ENCODE data around the gene GIT2. TPM values are rescaled to one million over a fixed set of nuclear protein-coding genes. Genes with fewer than 3 reads are reported as not detected.

GIT2 gene
- total RNA-seq, 2 donors from 2014 or later, result 27.0 to 27.9 TPM

DNA sequence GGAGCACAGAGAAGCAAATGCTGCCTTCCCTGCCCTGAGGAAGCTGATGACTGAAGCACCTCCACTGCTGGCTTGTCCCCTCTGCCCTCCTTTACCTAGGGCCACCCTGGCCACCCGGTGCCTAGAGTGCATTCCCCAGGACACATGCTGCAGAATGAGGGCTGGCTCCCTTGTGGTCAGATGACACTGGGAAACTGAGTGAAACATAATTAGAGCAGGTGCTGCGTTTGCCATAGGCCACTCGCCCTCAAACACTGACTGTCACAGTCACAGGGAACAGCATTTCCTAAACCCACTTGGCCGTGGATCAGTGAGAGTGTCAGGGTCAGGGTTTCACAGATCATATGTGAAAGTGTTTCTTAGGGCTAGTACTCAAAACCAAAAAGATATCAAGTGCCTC, 80.1 kb downstream of the GIT2 start:
- Histone ChIP-seq H3K36me3 (ENCODE audit: control insufficient read depth, insufficient read depth, low read length) (peaks cover 71% of the 10 kb centered on the region), H3K9me3 (ENCODE audit: control insufficient read depth, low read length) (no peaks in the 10 kb centered on the region), H3K4me3 (ENCODE audit: low read length) (no peak overlapping the region), H3K27me3 (ENCODE audit: control insufficient read depth, insufficient read depth, low read length, poor library complexity, severe bottlenecking) (no peaks in the 10 kb centered on the region), H3K4me1 (ENCODE audit: control insufficient read depth, insufficient read depth, low read length) (no peaks in the 10 kb centered on the region), H3K9ac (ENCODE audit: extremely low read depth, low read length, poor library complexity, severe bottlenecking) (no peak overlapping the region), H3K27ac (ENCODE audit: low read depth, low read length) (no peak overlapping the region)
- H3K9me3 Mint-ChIP-seq, result no peaks in the 10 kb centered on the region
- no peaks in the 10 kb centered on the region for H3K4me1 Mint-ChIP-seq
- DNase-seq, result no peak
- TF ChIP-seq, protein P1, sequence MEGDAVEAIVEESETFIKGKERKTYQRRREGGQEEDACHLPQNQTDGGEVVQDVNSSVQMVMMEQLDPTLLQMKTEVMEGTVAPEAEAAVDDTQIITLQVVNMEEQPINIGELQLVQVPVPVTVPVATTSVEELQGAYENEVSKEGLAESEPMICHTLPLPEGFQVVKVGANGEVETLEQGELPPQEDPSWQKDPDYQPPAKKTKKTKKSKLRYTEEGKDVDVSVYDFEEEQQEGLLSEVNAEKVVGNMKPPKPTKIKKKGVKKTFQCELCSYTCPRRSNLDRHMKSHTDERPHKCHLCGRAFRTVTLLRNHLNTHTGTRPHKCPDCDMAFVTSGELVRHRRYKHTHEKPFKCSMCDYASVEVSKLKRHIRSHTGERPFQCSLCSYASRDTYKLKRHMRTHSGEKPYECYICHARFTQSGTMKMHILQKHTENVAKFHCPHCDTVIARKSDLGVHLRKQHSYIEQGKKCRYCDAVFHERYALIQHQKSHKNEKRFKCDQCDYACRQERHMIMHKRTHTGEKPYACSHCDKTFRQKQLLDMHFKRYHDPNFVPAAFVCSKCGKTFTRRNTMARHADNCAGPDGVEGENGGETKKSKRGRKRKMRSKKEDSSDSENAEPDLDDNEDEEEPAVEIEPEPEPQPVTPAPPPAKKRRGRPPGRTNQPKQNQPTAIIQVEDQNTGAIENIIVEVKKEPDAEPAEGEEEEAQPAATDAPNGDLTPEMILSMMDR (conservative IDR thresholded peaks at IDR 0.05), result no peak
- H3K27me3 Mint-ChIP-seq (ENCODE audit: insufficient read depth), result no peaks in the 10 kb centered on the region
- no peak overlapping the region for H3K27ac Mint-ChIP-seq
- WGBS, 2 experiments (ENCODE audit: insufficient coverage in 1 of 2, insufficient read length in 1 of 2), result 98 to 100% methylated on average over 2 to 4 of the region's 4 CpGs
- no peak overlapping the region for H3K4me3 Mint-ChIP-seq
- peaks cover 89% of the 10 kb centered on the region for H3K36me3 Mint-ChIP-seq (ENCODE audit: low read depth)

DNA sequence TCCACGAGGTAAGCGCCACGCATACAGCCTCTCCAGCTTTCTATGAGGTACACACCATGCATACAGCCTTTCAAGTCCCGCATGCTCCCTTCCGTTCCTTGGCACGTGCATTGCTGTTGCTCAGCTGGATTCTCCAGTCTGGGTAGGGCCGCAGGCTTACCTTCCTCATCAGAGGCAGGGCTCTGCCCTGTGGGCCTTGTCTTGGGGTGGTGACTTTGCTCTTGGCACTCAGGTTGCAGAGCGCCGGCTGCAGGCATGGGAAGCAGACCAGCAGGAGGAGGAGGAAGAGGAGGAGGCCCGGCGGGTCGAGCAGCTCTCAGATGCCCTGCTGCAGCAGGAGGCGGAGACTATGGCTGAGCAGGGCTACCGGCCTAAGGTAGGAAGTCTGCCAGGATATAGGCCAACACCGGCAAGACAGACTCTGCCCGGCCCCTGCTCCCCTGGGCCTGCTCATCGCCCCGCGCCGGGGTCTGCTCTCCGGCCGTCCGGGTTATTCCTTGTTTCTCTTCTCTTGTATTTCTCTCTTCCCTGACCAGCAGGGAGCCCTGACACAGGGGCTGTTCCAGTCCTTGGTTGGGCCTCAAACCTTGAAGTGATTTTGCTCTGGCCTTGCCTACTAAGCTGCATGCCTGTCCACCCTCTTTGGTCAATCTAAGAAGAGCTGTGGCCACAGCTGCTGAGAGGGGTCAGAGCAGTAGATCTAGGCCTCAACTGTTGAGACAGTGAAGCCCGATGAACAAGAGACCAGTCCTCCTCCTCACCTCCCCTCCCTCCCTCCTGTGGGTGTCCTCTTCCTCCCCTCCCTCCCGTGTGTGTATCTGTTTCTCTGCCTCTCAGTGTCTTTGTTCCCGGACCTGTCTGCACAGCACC, 80.8 kb downstream of the GIT2 start:
- no peak for DNase-seq
- Mint-ChIP-seq H3K4me1 (no peaks in the 10 kb centered on the region), H3K27ac (no peak overlapping the region), H3K36me3 (ENCODE audit: low read depth) (peaks cover 89% of the 10 kb centered on the region), H3K4me3 (no peak overlapping the region), H3K27me3 (ENCODE audit: insufficient read depth) (no peaks in the 10 kb centered on the region), H3K9me3 (no peaks in the 10 kb centered on the region)
- WGBS, 2 experiments (ENCODE audit: insufficient coverage in 1 of 2, insufficient read length in 1 of 2), result 91 to 95% methylated on average over 16 to 26 of the region's 26 CpGs
- no peak overlapping the region for H3K4me3 ChIP-seq (ENCODE audit: low read length)
- TF ChIP-seq, protein P1 (conservative IDR thresholded peaks at IDR 0.05), result no peak
- no peaks in the 10 kb centered on the region for H3K9me3 ChIP-seq (ENCODE audit: control insufficient read depth, low read length)
- no peak overlapping the region for H3K27ac ChIP-seq (ENCODE audit: low read depth, low read length)
- peaks cover 78% of the 10 kb centered on the region for H3K36me3 ChIP-seq (ENCODE audit: control insufficient read depth, insufficient read depth, low read length)
- no peak overlapping the region for H3K9ac ChIP-seq (ENCODE audit: extremely low read depth, low read length, poor library complexity, severe bottlenecking)
- no peaks in the 10 kb centered on the region for H3K27me3 ChIP-seq (ENCODE audit: control insufficient read depth, insufficient read depth, low read length, poor library complexity, severe bottlenecking)
- no peaks in the 10 kb centered on the region for H3K4me1 ChIP-seq (ENCODE audit: control insufficient read depth, insufficient read depth, low read length)

DNA sequence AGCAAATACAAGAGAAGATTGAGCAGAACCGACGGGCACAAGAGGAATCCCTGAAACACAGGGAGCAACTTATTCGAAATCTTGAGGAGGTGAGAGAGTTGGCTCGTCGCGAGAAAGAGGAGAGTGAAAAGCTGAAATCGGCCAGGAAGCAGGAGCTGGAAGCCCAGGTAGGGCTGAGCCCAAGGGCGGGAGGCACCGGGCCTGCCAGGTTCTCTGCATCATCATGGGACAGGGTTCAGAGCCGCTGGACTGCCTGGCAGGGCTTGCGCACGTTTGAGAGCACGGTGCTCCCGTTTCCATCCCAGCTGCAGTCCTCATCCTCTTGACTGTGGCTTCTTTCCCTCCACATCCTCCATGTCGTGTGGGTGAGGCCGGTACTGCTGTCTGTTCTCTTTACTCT, 81.7 kb downstream of the GIT2 start:
- Mint-ChIP-seq H3K27me3 (ENCODE audit: insufficient read depth) (no peaks in the 10 kb centered on the region), H3K4me1 (no peaks in the 10 kb centered on the region), H3K36me3 (ENCODE audit: low read depth) (peaks cover 88% of the 10 kb centered on the region), H3K4me3 (no peak overlapping the region), H3K9me3 (no peaks in the 10 kb centered on the region), H3K27ac (no peak overlapping the region)
- Histone ChIP-seq H3K9me3 (ENCODE audit: control insufficient read depth, low read length) (no peaks in the 10 kb centered on the region), H3K4me3 (ENCODE audit: low read length) (no peak overlapping the region), H3K27me3 (ENCODE audit: control insufficient read depth, insufficient read depth, low read length, poor library complexity, severe bottlenecking) (no peaks in the 10 kb centered on the region), H3K9ac (ENCODE audit: extremely low read depth, low read length, poor library complexity, severe bottlenecking) (no peak overlapping the region), H3K4me1 (ENCODE audit: control insufficient read depth, insufficient read depth, low read length) (no peaks in the 10 kb centered on the region), H3K27ac (ENCODE audit: low read depth, low read length) (no peak overlapping the region), H3K36me3 (ENCODE audit: control insufficient read depth, insufficient read depth, low read length) (peaks cover 76% of the 10 kb centered on the region)
- TF ChIP-seq, protein P1 (conservative IDR thresholded peaks at IDR 0.05), result no peak
- no peak for DNase-seq
- WGBS, 2 experiments (ENCODE audit: insufficient coverage in 1 of 2, insufficient read length in 1 of 2), result 91 to 93% methylated on average over 7 to 16 of the region's 16 CpGs

Measured in endodermal cell (in vitro differentiated cells).